NCI-H748 (cell line): Measurements from ENCODE around the gene TUBGCP2.

ENCODE experiments used
- DNase-seq: peaks from one replicate; lab custom pipeline; 2025; ENCODE audit not compliant: unreplicated experiment; lab: John Stamatoyannopoulos, UW

The TUBGCP2 gene

GRCh38 chr10:133306941-133307379 is 1.7 kb downstream of the TUBGCP2 start:
- DNase-seq: no peak

GRCh38 chr10:133306097-133306476 is 2.6 kb downstream of the TUBGCP2 start:
- DNase-seq: no peak

GRCh38 chr10:133303206-133303605 is 5.5 kb downstream of the TUBGCP2 start:
- DNase-seq: no peak

- no peak for DNase-seq
Observed at GRCh38 chr10:133302230-133302629, 6.4 kb downstream of the TUBGCP2 start.

GRCh38 chr10:133299738-133300137 is 8.9 kb downstream of the TUBGCP2 start:
- DNase-seq: no peak

- no peak for DNase-seq
Observed at GRCh38 chr10:133299224-133299623, 9.4 kb downstream of the TUBGCP2 start.

GRCh38 chr10:133298466-133298865 is 10.2 kb downstream of the TUBGCP2 start:
- no peak for DNase-seq

GRCh38 chr10:133297504-133297903 is 11.2 kb downstream of the TUBGCP2 start:
- no peak for DNase-seq

- no peak for DNase-seq
Observed at GRCh38 chr10:133295426-133296320, 13.0 kb downstream of the TUBGCP2 start.

- no peak for DNase-seq
Observed at GRCh38 chr10:133294189-133294588, 14.5 kb downstream of the TUBGCP2 start.

GRCh38 chr10:133293810-133294119 is 14.9 kb downstream of the TUBGCP2 start:
- no peak for DNase-seq

GRCh38 chr10:133292919-133293809 is 15.5 kb downstream of the TUBGCP2 start:
- no peak for DNase-seq

GRCh38 chr10:133289761-133290160 is 18.9 kb downstream of the TUBGCP2 start:
- no peak for DNase-seq

- no peak for DNase-seq
Observed at GRCh38 chr10:133287832-133288500, 20.7 kb downstream of the TUBGCP2 start.

GRCh38 chr10:133286366-133286765 is 22.3 kb downstream of the TUBGCP2 start:
- no peak for DNase-seq

GRCh38 chr10:133285217-133285616 is 23.5 kb downstream of the TUBGCP2 start:
- DNase-seq: no peak

- DNase-seq: no peak
Observed at GRCh38 chr10:133283931-133284330, 24.7 kb downstream of the TUBGCP2 start.

- DNase-seq: no peak
Observed at GRCh38 chr10:133282846-133283390, 25.8 kb downstream of the TUBGCP2 start.

GRCh38 chr10:133281628-133282372 is 26.9 kb downstream of the TUBGCP2 start:
- DNase-seq: no peak

- DNase-seq: no peak
Observed at GRCh38 chr10:133281084-133281483, 27.6 kb downstream of the TUBGCP2 start.
